ENCODE measurements around the gene SLC30A2.

Gene SLC30A2

DNA sequence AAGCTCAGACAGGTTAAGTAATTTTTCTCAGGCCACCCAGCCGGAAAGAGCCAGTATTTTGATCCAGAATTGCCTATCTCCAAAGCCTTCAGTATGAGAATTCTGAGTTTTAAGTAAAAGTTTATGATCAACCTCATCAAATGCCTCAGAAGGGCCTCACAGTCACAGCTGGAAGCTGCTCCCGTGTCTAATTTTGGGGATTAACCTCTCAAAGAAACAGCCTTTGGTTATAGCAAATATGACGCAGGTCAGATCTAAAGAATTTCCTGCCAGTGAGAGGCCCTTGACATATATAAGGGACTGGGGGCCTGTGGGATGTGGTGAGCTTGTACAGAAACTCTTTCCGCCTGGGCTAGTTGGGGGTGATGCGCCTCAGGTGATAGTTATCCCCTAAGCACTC lies 22.1 kb downstream of the SLC30A2 start:
- DNase-seq = no peak

- no peak for DNase-seq
These were observed 22.9 kb downstream of the SLC30A2 start for GRCh38 chr1:26023009-26023408.

- DNase-seq = no peak
These were observed 23.5 kb downstream of the SLC30A2 start for GRCh38 chr1:26022404-26022779.

DNA sequence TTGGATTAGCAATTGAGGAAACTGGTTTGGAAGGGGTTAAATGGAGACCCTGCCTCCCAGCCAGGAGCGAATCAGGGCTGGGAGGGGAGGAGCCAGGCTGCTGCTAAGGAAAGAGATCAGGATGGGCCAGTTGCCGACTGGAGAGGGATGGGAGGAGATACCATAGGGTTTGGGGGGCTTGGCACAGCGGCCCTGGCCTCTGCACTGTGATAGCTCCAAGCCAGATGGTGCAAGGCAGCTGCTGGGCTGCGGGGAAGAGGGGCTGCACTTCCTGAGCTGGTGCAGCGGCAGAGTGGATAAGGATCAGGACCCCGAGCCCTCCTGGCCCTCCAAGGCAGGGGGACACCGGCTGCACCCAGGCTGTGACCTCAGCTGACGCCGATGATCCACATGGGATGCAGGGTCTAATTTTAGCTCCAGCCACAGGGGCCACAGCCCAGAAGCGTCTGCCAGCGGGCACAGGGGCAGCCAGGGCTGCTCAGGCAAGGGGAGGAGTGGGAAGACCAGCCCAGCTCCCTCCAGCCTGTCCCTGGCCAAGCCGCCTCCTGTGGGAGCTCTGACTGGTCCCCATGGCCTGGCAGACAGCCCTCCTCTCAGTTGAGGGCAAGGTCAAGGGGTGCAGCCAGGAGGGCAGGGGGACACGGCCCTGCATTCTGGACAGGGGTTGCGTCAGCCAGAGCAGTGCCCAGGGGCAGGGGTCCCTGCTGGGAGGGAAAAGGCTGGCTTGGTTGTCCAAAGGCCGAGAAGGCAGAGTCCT lies 24.1 kb downstream of the SLC30A2 start, which contains the start of gene EXTL1:
EXTL1 (plus strand) TSS at position 129 of the 757 bp plus-strand sequence. CDS start 872 bp downstream, outside the sequence.
- peak in 39 of 56 donors; percentile 9 to 82 (median 42) for DNase-seq

GRCh38 chr1:26020941-26021646 lies 24.8 kb downstream of the SLC30A2 start:
- no peak for DNase-seq

GRCh38 chr1:26020330-26020768 lies 25.6 kb downstream of the SLC30A2 start:
- peak in 2 of 56 donors; percentile 3 to 7 for DNase-seq

GRCh38 chr1:26019641-26020315 lies 26.1 kb downstream of the SLC30A2 start:
- no peak for DNase-seq

DNA sequence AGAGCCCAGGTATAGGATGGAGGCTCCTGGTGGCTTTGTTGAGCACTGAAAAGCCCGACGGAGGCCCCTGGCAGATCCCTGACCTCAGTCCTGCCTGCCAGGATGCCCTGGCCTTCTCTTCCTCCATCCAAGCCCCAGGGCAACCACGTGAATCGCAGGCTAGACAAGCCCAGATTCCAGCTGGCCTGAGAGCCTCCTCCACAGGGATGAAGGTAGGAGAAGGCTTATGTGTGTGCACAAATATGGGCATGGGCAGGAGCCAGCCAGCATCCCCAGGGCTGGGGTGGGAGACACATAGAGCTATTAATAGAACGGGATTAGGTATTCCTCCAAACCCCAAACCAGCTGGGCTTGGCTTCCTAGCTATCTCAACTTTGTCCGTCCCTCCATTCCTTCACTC lies 28.3 kb downstream of the SLC30A2 start:
- DNase-seq = no peak

DNA sequence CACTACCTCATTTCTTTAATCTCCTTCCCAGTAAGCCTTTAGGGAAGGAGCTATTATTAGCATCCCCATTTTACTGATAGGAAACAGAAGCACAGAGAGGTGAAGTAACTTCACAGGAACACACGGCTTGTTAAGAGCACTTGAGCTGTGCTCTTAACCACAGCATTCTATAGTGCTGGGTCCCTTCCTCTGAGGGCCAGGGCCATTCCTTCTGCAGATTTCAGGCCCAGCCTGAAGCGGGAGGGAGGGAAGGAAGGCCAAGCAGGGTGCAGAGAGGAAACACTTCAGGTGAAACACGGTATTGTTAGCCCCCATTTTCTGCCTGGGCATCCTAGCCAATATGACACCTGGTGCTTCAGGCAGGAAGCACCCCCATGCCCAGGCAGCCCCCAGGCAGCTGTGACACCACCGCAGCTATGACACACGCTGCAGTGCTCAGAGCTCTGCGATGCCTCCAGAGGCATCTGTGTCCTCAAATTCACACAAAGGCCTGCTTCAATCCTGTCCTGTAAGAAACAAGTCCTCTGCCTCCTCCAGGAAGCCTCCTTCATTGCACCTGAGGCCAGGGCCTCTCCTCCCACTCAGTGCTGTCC lies 28.9 kb downstream of the SLC30A2 start:
- DNase-seq = peak in 2 of 56 donors; percentile 15 to 39

DNA sequence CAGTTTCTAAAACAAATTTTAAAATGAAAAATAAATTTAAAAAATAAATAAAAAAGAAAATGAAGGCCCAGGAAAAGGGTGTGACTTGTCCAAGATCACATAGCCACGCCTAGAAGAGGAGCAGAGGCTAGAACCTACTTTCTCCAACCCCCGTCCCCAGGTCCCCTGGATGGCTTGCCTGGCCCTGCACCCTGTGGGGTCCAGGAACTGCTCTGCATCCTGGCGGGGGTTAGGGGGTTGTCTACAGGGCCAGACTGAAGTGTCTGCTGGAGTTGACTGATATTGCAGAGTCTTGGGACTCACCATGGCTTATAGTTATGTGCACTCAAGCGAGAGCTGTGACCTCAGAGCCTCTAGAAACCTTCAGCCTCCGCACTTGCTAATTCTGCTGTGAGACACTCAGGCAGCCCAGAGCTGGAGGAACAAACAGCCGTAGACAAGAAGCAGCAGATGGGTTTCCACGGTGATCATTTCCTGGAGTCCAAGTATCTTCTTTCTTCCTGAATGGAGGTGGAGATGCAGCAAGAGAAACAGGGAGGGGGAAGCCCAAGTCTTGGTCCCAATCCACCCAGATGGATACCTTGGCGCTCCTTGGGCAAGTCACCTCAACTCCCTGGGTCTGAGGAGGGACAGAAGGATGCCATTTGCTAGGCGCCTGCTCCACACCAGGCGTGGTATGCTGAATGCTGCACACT lies 29.5 kb downstream of the SLC30A2 start:
- peak in 26 of 56 donors; percentile 6 to 73 (median 36) for DNase-seq

- DNase-seq = no peak
These were observed 30.6 kb downstream of the SLC30A2 start for GRCh38 chr1:26015358-26015757.

- no peak for DNase-seq
These were observed 31.7 kb downstream of the SLC30A2 start for GRCh38 chr1:26014179-26014578.

DNA sequence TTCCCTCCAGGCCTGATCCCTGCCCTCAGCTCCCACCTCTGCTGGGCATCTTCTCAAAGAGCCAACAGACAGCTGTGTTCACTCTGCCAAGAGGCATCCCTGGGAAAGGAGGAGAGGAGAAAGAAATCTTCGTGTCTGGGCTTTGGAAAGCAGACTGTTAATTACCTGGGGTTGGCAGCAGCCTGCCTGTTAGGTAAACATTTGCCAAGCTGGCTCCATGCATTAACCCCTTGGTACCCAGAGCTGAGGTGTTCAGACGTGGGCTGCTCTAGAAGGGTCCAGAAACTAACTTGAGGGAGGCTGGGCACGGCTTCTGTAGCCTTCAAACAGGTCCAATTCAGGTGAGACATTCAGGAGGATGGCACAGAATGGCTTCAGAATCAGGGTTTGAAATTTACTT lies 33.1 kb downstream of the SLC30A2 start:
- DNase-seq = no peak

- DNase-seq = no peak
These were observed 35.1 kb downstream of the SLC30A2 start for GRCh38 chr1:26010825-26011224.

GRCh38 chr1:26009796-26010447 lies 36.0 kb downstream of the SLC30A2 start:
- DNase-seq = no peak

- DNase-seq = no peak
These were observed 39.2 kb downstream of the SLC30A2 start for GRCh38 chr1:26006710-26007109.

- DNase-seq = no peak
These were observed 40.3 kb downstream of the SLC30A2 start for GRCh38 chr1:26005434-26006105.

DNA sequence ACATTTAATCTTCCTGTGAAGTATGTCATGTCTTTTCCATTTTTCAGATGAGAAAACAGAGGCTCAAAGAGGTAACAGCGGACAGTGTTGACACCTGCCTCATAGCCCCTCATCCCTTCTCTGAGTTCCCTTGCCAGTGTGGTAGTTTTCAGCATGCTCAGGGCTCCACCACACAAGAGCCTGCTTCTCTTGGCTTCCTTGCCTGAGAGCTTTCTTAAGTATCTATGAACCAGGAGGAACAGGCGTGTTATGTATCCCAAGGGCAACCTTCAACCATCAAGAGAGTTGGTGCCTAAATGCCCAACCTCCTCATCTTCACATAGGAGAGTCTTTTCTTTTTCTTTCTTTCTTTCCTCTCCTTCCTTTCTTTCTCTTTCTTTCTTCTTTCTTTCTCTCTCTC lies 42.2 kb downstream of the SLC30A2 start:
- no peak for DNase-seq

DNA sequence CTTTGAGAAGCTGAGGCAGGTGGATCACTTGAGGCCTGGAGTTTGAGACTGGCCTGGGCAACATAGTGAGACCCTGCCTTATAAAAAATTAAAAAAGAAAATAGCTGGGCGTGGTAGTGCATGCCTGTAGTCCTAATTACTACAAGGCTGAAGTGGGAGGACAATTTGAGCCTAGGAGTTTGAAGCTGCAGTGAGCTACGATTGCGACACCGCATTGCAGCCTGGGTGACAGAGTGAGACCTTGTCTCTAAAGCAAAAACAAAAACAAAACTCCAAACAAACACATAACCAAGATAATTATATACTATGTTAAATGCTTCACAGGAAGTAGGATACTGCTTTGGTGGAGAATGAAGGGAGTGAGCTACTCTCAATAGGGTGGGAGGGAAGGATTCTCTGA lies 42.7 kb downstream of the SLC30A2 start:
- DNase-seq = no peak
